A673 (cell line): ENCODE measurements around the gene CFLAR. TPM values are rescaled to one million over a fixed set of nuclear protein-coding genes. Genes with fewer than 3 reads are reported as not detected.

Experiments
- BruUV-seq: library from RNA; stranded (reverse); fragments of 400-500 nt; replicated peaks from 2 replicates; lab custom pipeline; 2021; lab: Mats Ljungman, UMichigan
- CTCF ChIA-PET: fragments of 300-600 bp; sonication (Branson Sonifier 250); formaldehyde crosslinking; loops from one replicate; lab custom pipeline; 2022; ENCODE audit warnings: antibody characterized with exemption; lab: Charles Lee
- POLR2A ChIA-PET: fragments of 300-600 bp; sonication (Branson Sonifier 250); formaldehyde crosslinking; loops from one replicate; lab custom pipeline; 2022; ENCODE audit warnings: antibody characterized with exemption; ENCODE audit not compliant: low non-redundant PET; lab: Charles Lee
- DNase-seq: peaks from one replicate; pipeline ENCODE4 v3.0.0-alpha.2; 2015; ENCODE audit warnings: low spot score
- H3K27ac ChIP-seq: fragments of 200-600 bp; sonication (generic); 2 replicates; pipeline ENCODE4 v1.5.1; 2016; ENCODE audit warnings: mixed run types, low read depth, mild to moderate bottlenecking, mixed read lengths, antibody characterized with exemption, low read length; ENCODE audit not compliant: poor library complexity, severe bottlenecking
- H3K27me3 ChIP-seq: fragments of 200-600 bp; sonication (generic); replicated peaks from 2 replicates; pipeline ENCODE4 v1.6.1; 2017; ENCODE audit warnings: mixed run types, low read depth, mild to moderate bottlenecking, mixed read lengths, antibody characterized with exemption, low read length; ENCODE audit not compliant: insufficient read depth, poor library complexity
- H3K36me3 ChIP-seq: fragments of 200-600 bp; sonication (generic); 2 replicates; pipeline ENCODE4 v1.6.1; 2016; ENCODE audit warnings: mixed run types, mild to moderate bottlenecking, mixed read lengths, antibody characterized with exemption, low read length; ENCODE audit not compliant: insufficient read depth, poor library complexity, severe bottlenecking
- H3K4me1 ChIP-seq: fragments of 200-600 bp; sonication (generic); 2 replicates; pipeline ENCODE4 v1.6.1; 2017; ENCODE audit warnings: mixed run types, mild to moderate bottlenecking, mixed read lengths, antibody characterized with exemption, low read length; ENCODE audit not compliant: insufficient read depth, poor library complexity, severe bottlenecking
- H3K4me3 ChIP-seq: fragments of 200-600 bp; sonication (generic); 2 replicates; pipeline ENCODE4 v1.5.1; 2016; ENCODE audit warnings: low read depth, mixed run types, mild to moderate bottlenecking, mixed read lengths, low read length; ENCODE audit not compliant: poor library complexity, severe bottlenecking
- H3K9me3 ChIP-seq: fragments of 200-600 bp; sonication (generic); 2 replicates; pipeline ENCODE4 v1.6.1; 2016; ENCODE audit warnings: mixed run types, low read depth, mild to moderate bottlenecking, mixed read lengths, antibody characterized with exemption, low read length; ENCODE audit not compliant: poor library complexity, severe bottlenecking
- CTCF ChIP-seq: fragments of 300-800, 200-600 bp; sonication (generic); conservative IDR thresholded peaks from 2 replicates; pipeline ENCODE4 v1.5.1; 2017; ENCODE audit warnings: low read depth, mild to moderate bottlenecking, antibody characterized with exemption, low read length, moderate library complexity, mixed read lengths
- EZH2 ChIP-seq: fragments of 200-600 bp; sonication (generic); IDR thresholded peaks from 2 replicates; pipeline ENCODE4 v1.6.1; 2017; ENCODE audit warnings: borderline replicate concordance, low read depth, mild to moderate bottlenecking, mixed read lengths, antibody characterized with exemption, low read length; ENCODE audit not compliant: poor library complexity, severe bottlenecking
- intact Hi-C: fragments of 100-400 bp; cut with micrococcal nuclease; formaldehyde crosslinking; loops from one replicate; pipeline ENCODE4 v1.10.0; 2022; ENCODE audit not compliant: unreplicated experiment
- total RNA-seq: library from RNA; stranded (reverse); gene quantifications from 2 replicates; pipeline ENCODE4 v1.2.3, GENCODE V29; 2021

The CFLAR gene
- total RNA-seq, 1 experiment from 2014 or later, result 55.1 TPM

DNA sequence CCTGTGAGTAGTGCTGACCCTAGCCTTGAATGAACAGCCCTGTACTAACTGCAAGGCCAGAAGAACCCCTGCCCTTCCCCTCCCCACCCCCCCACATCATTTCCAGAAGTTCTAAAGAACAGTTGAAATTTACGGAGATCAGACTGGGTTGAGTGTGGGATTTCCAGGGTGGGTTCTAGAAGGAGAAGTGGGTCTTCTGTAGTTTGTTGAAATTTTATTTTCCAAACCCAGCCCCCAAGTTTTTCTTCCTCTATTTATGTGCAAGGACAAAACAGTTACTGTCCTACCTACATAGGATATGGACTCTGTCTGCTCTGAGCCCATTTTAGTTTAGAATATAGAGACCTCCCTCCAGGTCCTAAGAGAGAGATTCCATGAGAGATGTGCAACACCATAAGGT, 40.7 kb downstream of the CFLAR start:
- CTCF ChIA-PET, result no interaction called here
- intact Hi-C loops, result loop anchor here (5.0 kb wide), 2 partner anchors 194 to 249 kb away; partner anchors contain the start of gene ORC2
- peaks cover 12% of the 10 kb centered on the region for H3K36me3 ChIP-seq

DNA sequence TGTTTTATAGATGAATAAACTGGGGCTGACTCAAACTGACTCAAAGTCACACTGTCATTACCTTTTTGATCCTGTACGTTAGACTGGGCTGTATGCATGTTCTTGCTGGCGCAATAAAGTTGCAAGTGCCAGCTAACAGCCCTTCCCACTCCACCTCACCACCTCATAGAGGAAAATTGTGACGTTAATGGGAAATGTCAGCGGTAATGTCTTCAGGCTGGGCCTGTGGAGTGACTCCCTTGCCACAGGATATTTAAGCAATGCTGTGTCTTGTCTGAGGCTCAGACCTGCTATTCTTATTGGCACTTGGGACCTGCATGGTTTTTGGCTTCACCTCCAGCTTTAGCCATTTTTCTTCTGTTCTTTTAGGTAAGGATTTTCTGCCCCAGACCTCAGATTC, 41.7 kb downstream of the CFLAR start:
- ChIA-PET CTCF (interaction anchor here (0.6 to 1.6 kb wide), 7 partner anchors 9 to 479 kb away, joined by 3 to 15 read pairs (median 5); no protein-coding TSS in a partner anchor), POLR2A (no interaction called here)
- no TSS peak for BruUV-seq
- Histone ChIP-seq H3K36me3 (peaks cover 17% of the 10 kb centered on the region), H3K4me3 (no peak overlapping the region), H3K9me3 (no peaks in the 10 kb centered on the region), H3K27ac (peak overlapping the region; percentile 41), H3K4me1 (peaks cover 15% of the 10 kb centered on the region), H3K27me3 (no peaks in the 10 kb centered on the region)
- intact Hi-C loops, result loop anchor here (2.0 to 5.0 kb wide), 3 partner anchors 87 to 250 kb away; partner anchors contain the start of genes HYCC2 and ORC2
- no peak for TF ChIP-seq EZH2
- no peak for TF ChIP-seq CTCF
- DNase-seq, result no peak

More for the DNA sequence above, 40.7 kb downstream of the CFLAR start:
- no TSS peak for BruUV-seq
- Histone ChIP-seq H3K27me3 (no peaks in the 10 kb centered on the region), H3K4me1 (peaks cover 25% of the 10 kb centered on the region), H3K9me3 (no peaks in the 10 kb centered on the region), H3K27ac (no peak overlapping the region), H3K4me3 (no peak overlapping the region)
- DNase-seq, result no peak
- POLR2A ChIA-PET, result no interaction called here
- no peak for TF ChIP-seq CTCF
- TF ChIP-seq EZH2, result no peak

- CTCF ChIA-PET, result interaction anchor here (0.6 to 1.6 kb wide), 8 partner anchors 10 to 445 kb away, joined by 3 to 15 read pairs (median 4); no protein-coding TSS in a partner anchor
- BruUV-seq, result no TSS peak
- intact Hi-C loops, result loop anchor here (2.0 to 5.0 kb wide), 3 partner anchors 88 to 251 kb away; partner anchors contain the start of genes HYCC2 and ORC2
- Histone ChIP-seq H3K27me3 (no peaks in the 10 kb centered on the region), H3K4me1 (peaks cover 8% of the 10 kb centered on the region), H3K9me3 (no peaks in the 10 kb centered on the region), H3K27ac (peak overlapping the region; percentile 41), H3K36me3 (peaks cover 23% of the 10 kb centered on the region), H3K4me3 (no peak overlapping the region)
- DNase-seq, result peak; percentile 88
- POLR2A ChIA-PET, result interaction anchor here (0.6 to 0.7 kb wide), 2 partner anchors 256 to 269 kb away, joined by 3 read pairs; partner anchors contain the start of gene NIF3L1
- TF ChIP-seq CTCF, result peak; percentile 80
- no peak for TF ChIP-seq EZH2
Observed at GRCh38 chr2:201158111-201158929, 42.4 kb downstream of the CFLAR start.
